ENCODE data around the gene SPSB2.

The SPSB2 gene

DNA sequence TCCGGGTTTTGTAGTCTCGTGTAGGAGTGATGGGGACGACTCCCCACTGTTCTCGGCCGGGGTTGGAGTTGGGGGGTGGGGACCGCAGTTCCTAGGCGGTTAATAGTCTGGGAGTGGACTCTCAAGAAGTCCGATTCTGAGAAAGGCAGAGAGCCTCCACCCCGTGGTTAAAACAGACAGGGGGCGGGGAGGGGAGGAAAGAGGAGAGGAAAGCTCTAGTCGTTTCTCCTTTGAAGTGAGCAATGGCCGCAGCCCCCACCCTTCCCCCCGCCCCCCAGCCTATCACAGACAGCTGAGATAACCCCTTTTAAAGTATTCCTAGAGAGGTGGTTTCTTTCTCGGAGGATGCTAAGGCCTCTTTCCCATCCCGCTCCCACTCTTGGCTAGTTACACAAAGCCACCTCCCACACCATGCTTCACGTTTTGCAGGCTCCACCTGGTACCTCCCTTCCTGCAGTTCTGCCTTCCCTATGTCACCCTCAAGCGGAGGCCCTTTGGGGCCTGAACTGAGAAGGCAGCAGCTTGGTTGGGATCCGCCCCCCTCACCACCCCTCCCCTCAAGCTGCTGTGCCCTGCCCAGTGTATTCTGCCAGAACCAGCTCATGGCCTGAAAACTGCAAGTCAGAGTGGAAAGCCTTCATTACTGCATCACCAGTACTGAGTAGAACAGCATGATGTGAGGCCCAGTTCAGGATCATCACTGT lies 20.3 kb downstream of the SPSB2 start:
- Histone ChIP-seq H3K36me3 (ENCODE audit: control insufficient read depth, low read length) (peaks cover 73% of the 10 kb centered on the region), H3K4me3 (ENCODE audit: low read length) (peak overlapping the region; percentile 77), H3K4me1 (ENCODE audit: control insufficient read depth, low read length) (peaks cover 32% of the 10 kb centered on the region), H3K9me3 (ENCODE audit: control insufficient read depth, insufficient read depth, low read length) (no peaks in the 10 kb centered on the region), H3F3A (ENCODE audit: control insufficient read depth, insufficient read depth) (no peaks in the 10 kb centered on the region; the same call in 1 of the 2 replicates), H3K9me2 (replicated peaks; ENCODE audit: control insufficient read depth, low read length) (no peaks in the 10 kb centered on the region), H3K27ac (ENCODE audit: low read depth, low read length) (0 out of 2 replicates have a peak overlapping the region, but pooled peaks have one; percentile 23), H3K79me2 (ENCODE audit: control insufficient read depth, low read length) (peaks cover 51% of the 10 kb centered on the region), H3K4me2 (ENCODE audit: low read length) (peak overlapping the region; percentile 99), H3K27me3 (ENCODE audit: control insufficient read depth, low read length) (no peaks in the 10 kb centered on the region), H4K20me1 (ENCODE audit: control insufficient read depth, insufficient read depth, low read depth, low read length) (no peaks in the 10 kb centered on the region)
- TF ChIP-seq, protein P1, sequence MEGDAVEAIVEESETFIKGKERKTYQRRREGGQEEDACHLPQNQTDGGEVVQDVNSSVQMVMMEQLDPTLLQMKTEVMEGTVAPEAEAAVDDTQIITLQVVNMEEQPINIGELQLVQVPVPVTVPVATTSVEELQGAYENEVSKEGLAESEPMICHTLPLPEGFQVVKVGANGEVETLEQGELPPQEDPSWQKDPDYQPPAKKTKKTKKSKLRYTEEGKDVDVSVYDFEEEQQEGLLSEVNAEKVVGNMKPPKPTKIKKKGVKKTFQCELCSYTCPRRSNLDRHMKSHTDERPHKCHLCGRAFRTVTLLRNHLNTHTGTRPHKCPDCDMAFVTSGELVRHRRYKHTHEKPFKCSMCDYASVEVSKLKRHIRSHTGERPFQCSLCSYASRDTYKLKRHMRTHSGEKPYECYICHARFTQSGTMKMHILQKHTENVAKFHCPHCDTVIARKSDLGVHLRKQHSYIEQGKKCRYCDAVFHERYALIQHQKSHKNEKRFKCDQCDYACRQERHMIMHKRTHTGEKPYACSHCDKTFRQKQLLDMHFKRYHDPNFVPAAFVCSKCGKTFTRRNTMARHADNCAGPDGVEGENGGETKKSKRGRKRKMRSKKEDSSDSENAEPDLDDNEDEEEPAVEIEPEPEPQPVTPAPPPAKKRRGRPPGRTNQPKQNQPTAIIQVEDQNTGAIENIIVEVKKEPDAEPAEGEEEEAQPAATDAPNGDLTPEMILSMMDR (IDR thresholded peaks at IDR 0.05; ENCODE audit: low read depth, low read length, poor library complexity, severe bottlenecking), result no peak
- TF ChIP-seq EZH2phosphoT487 (IDR thresholded peaks at IDR 0.05; ENCODE audit: borderline replicate concordance, low read length), result no peak

DNA sequence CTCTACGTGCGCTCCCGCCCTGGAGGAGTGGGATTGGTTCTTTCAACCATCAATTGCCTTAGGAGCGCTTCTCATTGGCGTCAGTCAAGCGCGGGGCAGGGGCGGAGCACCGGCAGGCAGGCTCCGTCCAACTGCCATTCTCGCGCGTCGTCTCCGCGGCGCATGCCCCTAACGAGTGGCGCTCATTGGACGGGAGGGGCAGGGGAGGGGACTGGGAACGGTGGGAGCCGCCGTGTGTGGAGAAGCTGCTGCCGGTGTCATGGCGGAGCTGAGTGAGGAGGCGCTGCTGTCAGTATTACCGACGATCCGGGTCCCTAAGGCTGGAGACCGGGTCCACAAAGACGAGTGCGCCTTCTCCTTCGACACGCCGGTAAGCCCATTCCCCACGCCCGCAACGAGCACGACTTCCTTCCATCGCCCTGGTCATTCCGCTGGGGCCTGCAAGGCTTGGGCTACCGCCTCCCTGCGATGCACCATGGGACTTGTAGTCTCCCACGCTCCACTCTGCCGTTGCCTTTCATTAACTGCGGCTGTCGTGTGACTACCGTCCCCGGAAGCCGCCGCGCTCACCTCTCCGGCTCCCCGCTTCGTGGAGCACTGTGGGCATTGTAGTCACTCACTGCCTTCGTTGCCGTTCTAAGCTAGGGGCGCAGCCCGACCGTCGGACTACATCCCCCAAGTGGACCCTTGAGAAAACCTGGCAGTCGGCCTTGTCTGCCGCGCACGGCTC lies 21.0 kb downstream of the SPSB2 start, which contains the start of gene USP5:
USP5 (plus strand) TSS at position 230 of the 730 bp plus-strand sequence; CDS start at position 260, 30 bp downstream.
- no peaks in the 10 kb centered on the region for H4K20me1 ChIP-seq (ENCODE audit: control insufficient read depth, insufficient read depth, low read depth, low read length)
- peaks cover 32% of the 10 kb centered on the region for H3K4me1 ChIP-seq (ENCODE audit: control insufficient read depth, low read length)
- peaks cover 51% of the 10 kb centered on the region for H3K79me2 ChIP-seq (ENCODE audit: control insufficient read depth, low read length)
- H3K4me3 ChIP-seq (ENCODE audit: low read length), result peak within 1 kb of the TSS; percentile 77
- no peak for TF ChIP-seq EZH2phosphoT487 (IDR thresholded peaks at IDR 0.05; ENCODE audit: borderline replicate concordance, low read length)
- TF ChIP-seq, protein P1 (IDR thresholded peaks at IDR 0.05; ENCODE audit: low read depth, low read length, poor library complexity, severe bottlenecking), result no peak
- H3K27ac ChIP-seq (ENCODE audit: low read depth, low read length), result peak within 1 kb of the TSS; percentile 64
- no peaks in the 10 kb centered on the region for H3K27me3 ChIP-seq (ENCODE audit: control insufficient read depth, low read length)
- no peaks in the 10 kb centered on the region; the same call in 1 of the 2 replicates for H3F3A ChIP-seq (ENCODE audit: control insufficient read depth, insufficient read depth)
- peak within 1 kb of the TSS; percentile 99 for H3K4me2 ChIP-seq (ENCODE audit: low read length)
- H3K36me3 ChIP-seq (ENCODE audit: control insufficient read depth, low read length), result peaks cover 73% of the 10 kb centered on the region
- no peaks in the 10 kb centered on the region for H3K9me2 ChIP-seq (replicated peaks; ENCODE audit: control insufficient read depth, low read length)
- no peaks in the 10 kb centered on the region for H3K9me3 ChIP-seq (ENCODE audit: control insufficient read depth, insufficient read depth, low read length)

DNA sequence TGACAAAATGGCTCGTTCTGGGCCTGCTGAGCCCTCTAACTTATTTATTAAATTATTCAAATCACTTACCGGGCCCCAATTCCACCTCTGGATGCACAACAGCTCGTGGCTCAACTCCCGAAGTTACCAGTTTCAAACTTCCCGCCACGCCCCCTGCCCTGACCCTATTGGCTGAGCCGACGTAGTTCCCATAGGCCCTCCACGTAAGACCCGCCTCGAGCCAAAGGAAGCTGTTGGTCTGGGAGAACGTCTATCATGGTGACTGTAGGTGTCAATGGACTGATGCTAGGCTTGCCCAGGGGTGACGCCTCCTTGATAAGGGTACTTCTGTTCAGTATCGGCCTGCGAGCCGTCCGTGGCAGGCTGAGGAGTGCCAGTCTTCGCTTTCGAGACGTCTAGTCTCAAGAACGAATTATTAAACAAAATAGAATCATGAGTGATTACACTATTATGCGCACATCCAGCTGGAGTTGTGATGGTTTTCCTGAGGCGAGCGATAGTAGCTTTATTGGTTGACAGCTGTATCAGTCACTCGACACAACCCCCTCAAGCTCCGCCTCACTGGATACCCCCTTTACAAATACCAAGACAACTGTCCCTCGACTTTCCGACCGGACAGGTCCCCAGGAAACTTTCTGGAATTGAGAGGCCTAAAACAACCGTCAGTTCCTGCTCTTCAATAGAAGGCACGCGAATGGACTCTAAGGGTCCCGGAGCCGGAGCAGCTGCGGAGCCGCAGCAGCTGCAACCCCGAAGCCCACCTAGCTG lies 21.8 kb downstream of the SPSB2 start, which contains the start of gene CDCA3:
CDCA3 (minus strand) TSS at position 134 of the 768 bp plus-strand sequence. CDS start 334 bp downstream, outside the sequence.
- no peak for TF ChIP-seq EZH2phosphoT487 (IDR thresholded peaks at IDR 0.05; ENCODE audit: borderline replicate concordance, low read length)
- TF ChIP-seq, protein P1 (IDR thresholded peaks at IDR 0.05; ENCODE audit: low read depth, low read length, poor library complexity, severe bottlenecking), result no peak
- Histone ChIP-seq H3K9me3 (ENCODE audit: control insufficient read depth, insufficient read depth, low read length) (no peaks in the 10 kb centered on the region), H3K79me2 (ENCODE audit: control insufficient read depth, low read length) (peaks cover 51% of the 10 kb centered on the region), H3K4me1 (ENCODE audit: control insufficient read depth, low read length) (peaks cover 32% of the 10 kb centered on the region), H3K4me2 (ENCODE audit: low read length) (peak within 1 kb of the TSS; percentile 99), H3K36me3 (ENCODE audit: control insufficient read depth, low read length) (peaks cover 73% of the 10 kb centered on the region), H3K4me3 (ENCODE audit: low read length) (peak within 1 kb of the TSS; percentile 77), H4K20me1 (ENCODE audit: control insufficient read depth, insufficient read depth, low read depth, low read length) (no peaks in the 10 kb centered on the region), H3K9me2 (replicated peaks; ENCODE audit: control insufficient read depth, low read length) (no peaks in the 10 kb centered on the region), H3K27ac (ENCODE audit: low read depth, low read length) (peak within 1 kb of the TSS; percentile 64), H3K27me3 (ENCODE audit: control insufficient read depth, low read length) (no peaks in the 10 kb centered on the region), H3F3A (ENCODE audit: control insufficient read depth, insufficient read depth) (peaks cover 2% of the 10 kb centered on the region; the same call in 1 of the 2 replicates)
